PFSK-1 (cell line): ENCODE data around the gene USB1.

Source experiments
- FOXP2 ChIP-seq: optimal IDR thresholded peaks from 2 replicates; pipeline ENCODE3; 2011; ENCODE audit warnings: borderline replicate concordance, control low read depth, inconsistent platforms; ENCODE audit not compliant: insufficient read depth; ENCODE audit errors: extremely low read length, extremely low read depth
- POLR2AphosphoS5 ChIP-seq: IDR thresholded peaks from 2 replicates; pipeline ENCODE4 v1.6.1; 2012; ENCODE audit warnings: low read depth, mild to moderate bottlenecking, control low read depth, low read length, moderate library complexity
- REST ChIP-seq, 2 experiments: IDR thresholded peaks; 2 replicates each; pipeline versions ENCODE4 v1.6.1 to v1.8.0; 2011 to 2012; ENCODE audit warnings: low read depth in 2 of 2, low read length in 2 of 2, control low read depth in 1 of 2, inconsistent platforms in 1 of 2, mild to moderate bottlenecking in 1 of 2, moderate library complexity in 1 of 2; ENCODE audit not compliant: insufficient read depth in 1 of 2
- SIN3A ChIP-seq: IDR thresholded peaks from 2 replicates; pipeline ENCODE4 v1.6.1; 2012; ENCODE audit warnings: mild to moderate bottlenecking, low read length, moderate library complexity, borderline replicate concordance; ENCODE audit not compliant: insufficient read depth
- TAF1 ChIP-seq: IDR thresholded peaks from 2 replicates; pipeline ENCODE4 v1.6.1; 2012; ENCODE audit warnings: low read length, control low read depth, borderline replicate concordance; ENCODE audit not compliant: insufficient read depth

Gene USB1

DNA sequence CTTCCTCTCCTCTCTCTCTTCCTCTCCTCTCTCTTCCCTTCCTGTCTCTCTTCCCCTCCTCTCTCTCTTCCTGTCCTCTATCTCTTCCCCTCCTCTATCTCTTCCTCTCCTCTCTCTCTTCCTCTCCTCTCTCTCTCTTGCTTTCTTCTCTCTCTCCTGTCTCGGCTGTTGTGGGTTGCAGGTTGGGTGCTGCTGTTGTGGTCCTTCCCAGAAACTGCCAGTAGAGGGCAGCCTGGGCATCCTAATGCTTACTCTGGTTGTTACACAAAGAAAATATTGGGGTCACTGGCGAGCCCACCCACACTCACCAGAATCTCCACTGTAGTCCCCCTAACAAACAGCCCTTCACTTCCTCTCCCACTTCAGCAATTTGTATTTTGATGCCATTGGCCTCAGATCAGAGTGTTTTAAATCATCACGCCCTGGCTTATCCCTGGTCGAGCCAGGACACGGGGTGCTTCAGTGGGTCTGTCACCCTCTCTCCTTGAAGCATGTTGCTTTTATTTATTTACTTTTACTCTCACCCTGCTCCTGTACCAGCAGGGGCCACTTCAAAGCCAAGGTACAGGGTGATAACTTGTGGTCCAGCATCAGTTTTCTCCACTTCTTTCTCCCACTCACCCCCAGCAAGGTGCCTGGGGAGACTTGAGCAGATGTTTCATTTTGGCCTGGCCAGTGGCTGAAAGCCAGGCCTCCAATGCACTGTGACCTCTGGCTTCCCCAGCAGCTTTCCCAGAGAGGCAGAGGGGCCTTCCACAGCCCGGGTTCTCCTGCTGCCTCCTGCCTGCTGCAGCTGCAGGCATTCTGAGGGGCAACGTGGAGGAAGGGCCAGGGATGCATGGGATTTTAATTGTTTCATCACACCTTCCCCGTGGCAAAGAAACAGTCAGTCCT, 19.7 kb downstream of the USB1 start:
- TF ChIP-seq TAF1 (no peak), REST (IDR thresholded peaks at IDR 0.05; ENCODE audit: insufficient read depth in 1 of 2, low read depth in 2 of 2, low read length in 2 of 2) (no peak), POLR2AphosphoS5 (no peak), SIN3A (no peak), FOXP2 (no peak)

GRCh38 chr16:58021661-58022551, 20.7 kb downstream of the USB1 start:
- no peak for TF ChIP-seq FOXP2
- no peak for TF ChIP-seq TAF1
- TF ChIP-seq POLR2AphosphoS5, result no peak
- TF ChIP-seq REST (IDR thresholded peaks at IDR 0.05; ENCODE audit: insufficient read depth in 1 of 2, low read depth in 2 of 2, low read length in 2 of 2), result no peak
- no peak for TF ChIP-seq SIN3A

DNA sequence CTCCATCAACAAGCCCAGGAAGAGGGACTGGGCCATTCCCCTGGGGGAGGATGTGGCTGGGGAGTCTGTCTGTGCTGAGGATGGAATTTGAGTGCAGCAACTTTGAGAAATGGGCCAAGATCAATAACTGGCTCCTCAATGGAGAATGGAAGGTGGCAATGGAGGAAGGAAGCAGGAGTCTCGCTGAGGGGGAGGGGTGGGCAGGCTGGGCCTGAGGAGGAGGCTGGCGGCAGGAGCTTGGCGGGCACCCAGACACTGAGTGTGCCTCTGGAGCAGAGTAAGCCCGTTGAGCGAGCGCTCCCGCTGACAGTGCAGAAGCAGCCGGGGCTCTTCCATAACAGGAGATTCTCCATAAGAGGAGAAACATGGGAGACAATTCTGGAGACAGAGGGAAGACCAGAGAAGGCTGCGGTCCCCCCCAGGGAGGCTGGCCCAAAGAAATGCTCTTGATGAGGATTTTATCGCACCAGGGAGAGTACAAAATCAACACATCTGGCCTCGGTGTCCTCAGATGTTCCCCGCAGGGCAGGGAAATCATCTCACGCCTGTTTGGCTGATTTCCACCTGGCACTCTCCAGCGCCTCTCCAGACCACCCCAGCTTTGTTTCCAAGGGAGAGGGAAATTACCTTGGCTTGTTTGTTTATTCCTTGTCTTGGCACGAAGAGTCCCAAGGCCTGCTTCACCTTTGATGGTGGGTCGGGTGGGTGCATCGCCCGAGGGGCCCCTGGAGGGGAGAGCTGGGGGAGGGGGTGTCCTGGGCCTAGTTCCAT, 21.6 kb downstream of the USB1 start:
- TF ChIP-seq TAF1 (no peak), REST (IDR thresholded peaks at IDR 0.05; ENCODE audit: insufficient read depth in 1 of 2, low read depth in 2 of 2, low read length in 2 of 2) (no peak), FOXP2 (no peak), SIN3A (no peak), POLR2AphosphoS5 (no peak)

DNA sequence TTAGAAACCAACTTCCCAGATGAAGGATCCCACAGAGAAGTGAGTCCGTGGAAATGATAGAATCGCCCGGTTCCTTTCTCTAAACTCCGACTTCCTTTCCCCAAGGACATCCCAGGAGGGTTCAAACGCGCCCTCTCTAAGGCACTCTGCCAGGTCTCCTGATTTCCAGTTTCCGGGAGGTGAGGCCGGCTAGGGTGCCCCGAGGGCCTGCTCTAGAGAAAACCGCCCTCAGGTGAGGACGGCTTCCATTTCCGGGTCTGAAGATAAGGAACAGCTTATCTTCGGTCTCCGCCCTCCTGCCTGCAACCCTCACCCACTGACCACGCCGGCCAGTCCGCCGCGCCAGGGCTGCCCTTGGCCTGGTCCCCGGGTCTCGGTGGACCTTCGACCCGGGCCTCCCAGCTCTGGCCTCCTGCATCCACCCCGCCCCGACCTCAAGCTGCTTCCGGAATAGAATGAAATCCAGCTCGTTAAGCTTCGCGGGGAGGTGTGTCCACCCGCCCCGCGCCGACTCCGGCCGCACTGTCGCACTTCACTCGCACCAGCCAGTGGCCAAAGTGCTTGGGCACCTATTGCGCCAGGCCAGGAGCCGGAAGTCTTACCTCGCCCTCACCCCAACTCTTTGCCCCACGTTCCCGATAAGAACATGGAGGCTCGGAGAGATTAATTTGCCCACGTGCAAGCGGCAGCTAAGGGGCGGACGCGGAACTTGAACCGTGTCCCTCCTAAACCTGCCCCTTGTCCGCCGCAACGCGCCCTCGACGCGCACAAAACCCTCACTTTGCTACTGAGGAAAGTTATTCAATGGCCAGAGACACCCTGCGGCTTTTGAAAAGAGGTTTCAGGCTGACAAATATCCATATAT, 23.5 kb downstream of the USB1 start:
- TF ChIP-seq SIN3A (no peak), REST (IDR thresholded peaks at IDR 0.05; ENCODE audit: insufficient read depth in 1 of 2, low read depth in 2 of 2, low read length in 2 of 2) (no peak), FOXP2 (no peak), POLR2AphosphoS5 (no peak), TAF1 (no peak)
